HepG2 (cell line): ENCODE data around the gene RNF125. TPM values are rescaled to one million over a fixed set of nuclear protein-coding genes. Genes with fewer than 3 reads are reported as not detected.

ENCODE experiments used
- polyA plus RNA-seq, 8 experiments: library from polyadenylated mRNA; depleted of rRNA in 3 of 8; stranded (reverse) in 7 of 8; unstranded in 1 of 8; fragments of >200 nt; fragmentation: Illumina TruSeq in 4 of 8; extraction: Trizol in 4 of 8; gene quantifications; 2 replicates each; pipeline versions ENCODE4 v1.2.1 to v1.2.3, GENCODE V29; 2011 to 2016; ENCODE audit warnings: low read depth in 4 of 8, missing spikeins in 1 of 8, mixed read lengths in 1 of 8; ENCODE audit not compliant: insufficient read depth in 1 of 8
- total RNA-seq, 5 experiments: library from RNA; depleted of rRNA; stranded (reverse); fragments of >200 nt; fragmentation: Illumina TruSeq; extraction: Trizol; gene quantifications; 2 replicates each; pipeline ENCODE4 v1.2.3, GENCODE V29; 2016; ENCODE audit warnings: low read depth in 1 of 5

RNF125 gene
- total and polyA plus RNA-seq, 2 of the 13 experiments (the other 11 are each of a cell fraction or from before 2014, with no cell fraction given) = 0.58 to 1.8 TPM

Other genes starting within 250 kb of the RNF125 start
- 34.6 and 45.0 TPM in 2 replicates for gene TRAPPC8, start 75.7 kb upstream of the RNF125 start, total RNA-seq (2016; rRNA removed; fragmentation: Illumina TruSeq; extraction: Trizol)
- 38.8 and 50.8 TPM in 2 replicates for gene TRAPPC8, start 75.7 kb upstream of the RNF125 start, polyA plus RNA-seq (2011; rRNA removed)
- gene RNF138, start 73.0 kb downstream of the RNF125 start, total RNA-seq (2016; rRNA removed; fragmentation: Illumina TruSeq; extraction: Trizol) = 33.6 and 44.8 TPM in 2 replicates
- 11.0 and 14.6 TPM in 2 replicates for gene RNF138, start 73.0 kb downstream of the RNF125 start, polyA plus RNA-seq (2011; rRNA removed)
- not detected in 2 replicates for gene MEP1B, start 171.2 kb downstream of the RNF125 start, total RNA-seq (2016; rRNA removed; fragmentation: Illumina TruSeq; extraction: Trizol)
- not detected in 2 replicates for gene MEP1B, start 171.2 kb downstream of the RNF125 start, polyA plus RNA-seq (2011; rRNA removed)